Sigmoid colon (tissue), 7 donors: Measurements from ENCODE around the gene ACLY. TPM values are rescaled to one million over a fixed set of nuclear protein-coding genes. Genes with fewer than 3 reads are reported as not detected.

ENCODE experiments used
- DNase-seq: peaks from one replicate; pipeline ENCODE4 v3.0.0-alpha.2; 2019
- H3K27ac ChIP-seq, 4 donors: fragments of 200-600 bp; sonication (generic); one replicate each; pipeline ENCODE4 v1.5.1; 2016 to 2019; ENCODE audit warnings: mild to moderate bottlenecking in 1 of 4
- H3K27me3 ChIP-seq, 3 donors: fragments of 200-600 bp; sonication (generic); one replicate each; pipeline ENCODE4 v1.5.1; 2019; ENCODE audit warnings: mild to moderate bottlenecking in 1 of 3
- H3K36me3 ChIP-seq, 4 donors: fragments of 200-600 bp; sonication (generic); one replicate each; pipeline ENCODE4 v1.5.1; 2016 to 2019
- H3K4me1 ChIP-seq, 4 donors: fragments of 200-600 bp; sonication (generic); one replicate each; pipeline ENCODE4 v1.5.1; 2017 to 2019
- H3K4me3 ChIP-seq, 4 donors: fragments of 200-600 bp; sonication (generic); one replicate each; pipeline ENCODE4 v1.5.1; 2017 to 2019; ENCODE audit warnings: mild to moderate bottlenecking in 2 of 4, moderate library complexity in 1 of 4
- H3K9me3 ChIP-seq, 4 donors: fragments of 200-600 bp in 3 of 4; sonication (generic) in 3 of 4; one replicate each; pipeline versions ENCODE4 v1.5.1 to v1.6.1; 2013 to 2019
- CTCF ChIP-seq, 4 experiments: fragments of 450-650 bp in 3 of 4; fragments of 200-600 bp in 1 of 4; IDR thresholded peaks; one replicate each; pipeline ENCODE4 v1.5.1; 2016 to 2019; ENCODE audit warnings: antibody characterized with exemption in 4 of 4, mild to moderate bottlenecking in 3 of 4, moderate library complexity in 2 of 4
- EP300 ChIP-seq, 4 donors: sonication (generic); formaldehyde crosslinking; IDR thresholded peaks; one replicate each; pipeline ENCODE4 v1.6.1; 2017; ENCODE audit warnings: antibody characterized with exemption in 4 of 4
- POLR2A ChIP-seq, 2 donors: fragments of 450-650 bp; IDR thresholded peaks; one replicate each; pipeline ENCODE4 v1.6.1; 2016; ENCODE audit warnings: antibody characterized with exemption in 2 of 2, mild to moderate bottlenecking in 2 of 2, moderate library complexity in 2 of 2
- POLR2AphosphoS5 ChIP-seq, 4 donors: sonication (generic); formaldehyde crosslinking; IDR thresholded peaks; one replicate each; pipeline ENCODE4 v1.6.1; 2017; ENCODE audit warnings: antibody characterized with exemption in 4 of 4
- WGBS, 2 donors: extraction: QIAGEN DNeasy Blood & Tissue Kit; methylation state at CpG; one replicate each; pipeline ENCODE4 v1.1.7; 2013; 5-methylcytosine and 5-hydroxymethylcytosine counted together
- intact Hi-C: fragments of 100-400 bp; cut with DNase I; formaldehyde crosslinking; loops from one replicate; pipeline ENCODE4 v1.15.1; 2023
- polyA plus RNA-seq, 3 donors: library from polyadenylated mRNA; stranded (reverse); fragments of 200-250 nt; gene quantifications; one replicate each; pipeline ENCODE4 v1.2.3, GENCODE V29; 2013
- total RNA-seq, 4 donors: library from RNA; depleted of rRNA; stranded (reverse); fragments of >200 nt; gene quantifications; one replicate each; pipeline ENCODE4 v1.1.0, GENCODE V29; 2016
- donor health status: healthy with polysubstance abuse.
- donor health status: Bipolar disorder and iron deficiency.
- donor health status: healthy.

The ACLY gene
- total and polyA plus RNA-seq, 7 donors, result 27.0 to 56.2 (median 41.0) TPM

GRCh38 chr17:41959030-41959335 is 40.2 kb upstream of the ACLY start:
- intact Hi-C loops, result no loop called here
- no peaks in the 10 kb centered on the region for H3K9me3 ChIP-seq
- no peak overlapping the region for H3K27ac ChIP-seq
- no peak for DNase-seq
- no peak overlapping the region for H3K4me3 ChIP-seq
- TF ChIP-seq CTCF (IDR thresholded peaks at IDR 0.05), result no peak
- no peak for TF ChIP-seq POLR2A (IDR thresholded peaks at IDR 0.05)
- TF ChIP-seq EP300 (IDR thresholded peaks at IDR 0.05), result no peak
- no peak for TF ChIP-seq POLR2AphosphoS5 (IDR thresholded peaks at IDR 0.05)
- H3K36me3 ChIP-seq, result peaks cover 0 to 1% (median 0%) of the 10 kb centered on the region in 4 donors
- H3K4me1 ChIP-seq, result peaks cover 0 to 7% (median 5%) of the 10 kb centered on the region in 4 donors
- no peaks in the 10 kb centered on the region for H3K27me3 ChIP-seq
- WGBS, 2 donors, result 79 to 85% methylated on average over 2 of the region's 2 CpGs

DNA sequence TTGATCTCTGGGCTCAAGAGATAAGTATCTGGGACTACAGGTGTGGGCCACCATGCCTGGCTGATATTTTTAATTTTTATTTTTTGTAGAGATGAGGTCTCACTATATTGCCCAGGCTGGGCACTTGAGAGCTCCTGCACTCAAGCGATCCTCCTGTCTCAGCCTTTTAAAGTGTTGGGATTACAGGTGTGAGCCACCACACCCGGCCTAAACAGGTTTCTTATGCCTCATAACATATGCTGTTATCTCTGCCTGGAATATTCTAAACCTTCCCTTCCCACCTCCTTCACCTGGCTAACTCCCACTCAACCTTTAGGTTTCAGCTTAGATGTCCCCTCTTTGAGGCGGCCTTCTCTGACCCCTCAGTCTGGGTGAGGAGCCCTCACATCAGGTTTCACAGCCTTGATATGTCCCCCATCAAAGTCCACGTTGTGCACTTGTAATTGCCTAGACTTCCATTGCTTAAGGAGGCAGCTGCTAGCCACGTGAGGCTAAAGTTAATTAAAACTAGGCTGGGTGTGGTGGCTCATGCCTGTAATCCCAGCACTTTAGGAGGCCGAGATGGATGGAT is 39.2 kb upstream of the ACLY start:
- no peak for DNase-seq
- 48 to 73% methylated on average over 6 of the region's 6 CpGs for WGBS, 2 donors

GRCh38 chr17:41957031-41957868 is 38.5 kb upstream of the ACLY start:
- Histone ChIP-seq H3K36me3 (peaks cover 0 to 3% (median 0%) of the 10 kb centered on the region in 4 donors), H3K4me1 (no peaks in the 10 kb centered on the region), H3K9me3 (no peaks in the 10 kb centered on the region), H3K27ac (no peak overlapping the region), H3K27me3 (no peaks in the 10 kb centered on the region), H3K4me3 (no peak overlapping the region)
- no peak for DNase-seq
- intact Hi-C loops, result no loop called here
- WGBS, 2 donors, result 71% methylated on average over 11 of the region's 11 CpGs
- TF ChIP-seq POLR2AphosphoS5 (IDR thresholded peaks at IDR 0.05) (no peak), CTCF (IDR thresholded peaks at IDR 0.05) (no peak), EP300 (IDR thresholded peaks at IDR 0.05) (no peak), POLR2A (IDR thresholded peaks at IDR 0.05) (no peak)

More for the DNA sequence above, 39.2 kb upstream of the ACLY start:
- no peaks in the 10 kb centered on the region for H3K9me3 ChIP-seq
- H3K27ac ChIP-seq, result no peak overlapping the region
- intact Hi-C loops, result no loop called here
- no peak overlapping the region for H3K4me3 ChIP-seq
- H3K27me3 ChIP-seq, result no peaks in the 10 kb centered on the region
- peaks cover 0 to 3% (median 0%) of the 10 kb centered on the region in 4 donors for H3K36me3 ChIP-seq
- TF ChIP-seq CTCF (IDR thresholded peaks at IDR 0.05), result no peak
- no peak for TF ChIP-seq EP300 (IDR thresholded peaks at IDR 0.05)
- no peak for TF ChIP-seq POLR2A (IDR thresholded peaks at IDR 0.05)
- no peak for TF ChIP-seq POLR2AphosphoS5 (IDR thresholded peaks at IDR 0.05)
- peaks cover 0 to 6% (median 5%) of the 10 kb centered on the region in 4 donors for H3K4me1 ChIP-seq

- Histone ChIP-seq H3K36me3 (peaks cover 0 to 3% (median 0%) of the 10 kb centered on the region in 4 donors), H3K4me1 (no peaks in the 10 kb centered on the region), H3K27ac (no peak overlapping the region), H3K4me3 (no peak overlapping the region), H3K9me3 (no peaks in the 10 kb centered on the region), H3K27me3 (no peaks in the 10 kb centered on the region)
- intact Hi-C loops, result no loop called here
- WGBS, 2 donors, result 87 to 93% methylated on average over 6 of the region's 6 CpGs
- no peak for DNase-seq
- TF ChIP-seq EP300 (IDR thresholded peaks at IDR 0.05), result no peak
- no peak for TF ChIP-seq POLR2A (IDR thresholded peaks at IDR 0.05)
- TF ChIP-seq POLR2AphosphoS5 (IDR thresholded peaks at IDR 0.05), result no peak
- TF ChIP-seq CTCF (IDR thresholded peaks at IDR 0.05), result no peak
Observed at GRCh38 chr17:41956522-41956921, 37.8 kb upstream of the ACLY start.
